GM19463 (cell line): ENCODE measurements around the gene SKAP1.
"Not testable (repeated sequence)": the region's sequence is repeated elsewhere in the genome, so short reads cannot be mapped to it uniquely, and the experiment has no call there.

ENCODE experiments used
- ATAC-seq: cut with Tn5 transposase; IDR thresholded peaks from one replicate; pipeline ENCODE4 v1.9.1; 2021; ENCODE audit warnings: mild to moderate bottlenecking, moderate library complexity; ENCODE audit not compliant: unreplicated experiment

Gene SKAP1

DNA sequence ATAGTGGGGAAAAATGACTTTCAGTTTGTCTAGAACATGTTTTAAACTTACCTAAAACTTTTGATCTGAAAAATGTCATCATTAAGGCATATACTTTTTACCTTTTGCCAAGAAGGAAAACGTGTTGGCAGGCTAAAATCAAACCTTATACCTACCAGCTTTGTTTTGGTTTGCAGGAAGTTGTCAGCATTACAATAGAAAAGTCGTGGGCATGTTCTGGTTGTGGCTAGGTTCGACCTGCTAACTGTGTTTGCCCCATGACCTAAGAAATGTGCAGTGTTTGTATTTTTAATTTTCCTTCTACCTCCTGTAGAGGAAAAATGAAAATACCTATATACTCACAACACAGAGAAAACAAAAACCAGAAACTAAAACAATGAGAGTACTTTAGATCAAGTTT lies 13.0 kb downstream of the SKAP1 start:
- no peak for ATAC-seq

DNA sequence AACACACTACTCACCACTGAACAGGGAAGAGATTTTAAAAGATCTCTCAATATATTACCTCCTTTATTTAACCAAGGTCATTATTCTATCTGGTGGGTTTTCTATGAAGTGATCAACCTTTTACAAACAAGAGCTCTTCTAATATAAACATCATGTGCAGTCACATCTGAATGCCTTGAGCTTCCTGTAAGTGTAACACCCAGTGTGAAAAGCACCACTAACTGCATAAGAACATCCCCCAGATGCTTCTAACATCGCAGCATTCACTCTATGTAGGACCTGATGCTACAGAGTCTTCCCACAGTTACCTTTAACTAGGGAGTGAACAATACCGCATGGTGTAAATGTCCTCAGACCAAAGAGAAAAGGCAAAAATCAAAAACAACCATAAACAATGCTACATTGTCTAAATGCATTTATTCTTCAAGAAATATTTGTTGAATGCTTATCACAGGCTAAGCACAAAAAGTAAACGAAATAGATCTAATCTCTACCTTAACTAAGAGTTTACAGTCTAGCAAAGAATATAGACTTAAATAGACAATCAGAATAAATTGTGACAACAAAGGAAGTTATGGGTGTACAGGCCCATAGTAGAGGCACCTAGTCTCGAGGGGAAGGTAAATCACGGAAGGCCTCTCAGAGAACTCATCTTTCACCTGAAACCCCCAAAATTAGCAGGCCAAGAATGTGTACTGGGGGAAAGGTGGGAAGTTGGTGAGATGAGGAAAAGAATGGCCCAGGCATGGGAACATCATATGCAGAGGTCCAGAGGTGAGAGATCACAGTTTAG lies 16.2 kb downstream of the SKAP1 start:
- ATAC-seq: no peak

DNA sequence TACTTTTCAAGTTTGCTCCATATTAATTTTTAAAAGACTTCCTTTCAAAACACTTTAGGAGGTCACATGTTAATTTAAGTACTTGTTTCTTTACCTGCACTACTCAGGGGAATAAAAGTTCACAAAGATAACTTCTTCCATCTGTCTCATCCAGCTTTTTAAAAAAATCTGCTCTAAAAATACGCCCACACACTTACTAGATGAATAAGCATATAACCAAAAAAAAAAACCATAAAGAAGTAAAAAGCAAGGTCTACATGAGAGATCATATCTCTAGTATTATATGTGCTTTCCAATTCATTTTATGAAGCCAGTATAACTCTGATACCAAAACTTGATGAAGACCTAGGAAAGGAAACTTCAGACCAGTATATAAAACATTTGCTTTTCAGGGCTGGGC lies 17.2 kb downstream of the SKAP1 start:
- no peak for ATAC-seq

DNA sequence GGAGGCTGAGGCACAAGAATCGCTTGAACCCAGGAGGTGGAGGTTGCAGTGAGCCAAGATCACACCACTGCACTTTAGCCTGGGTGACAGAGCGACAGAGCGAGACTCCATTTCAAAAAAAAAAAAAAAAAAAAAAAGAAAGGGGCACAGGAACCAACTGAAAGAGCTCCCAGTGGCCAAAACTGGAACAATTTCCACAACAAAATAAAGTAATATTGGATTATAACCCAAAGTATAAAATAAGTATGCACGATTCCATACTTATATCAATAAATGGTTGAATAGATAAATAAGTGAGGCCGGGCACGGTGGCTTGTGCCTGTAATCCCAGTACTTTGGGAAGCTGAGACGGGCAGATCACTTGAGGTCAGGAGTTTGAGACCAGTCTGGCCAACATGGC lies 19.2 kb downstream of the SKAP1 start:
- ATAC-seq: not testable (repeated sequence)

DNA sequence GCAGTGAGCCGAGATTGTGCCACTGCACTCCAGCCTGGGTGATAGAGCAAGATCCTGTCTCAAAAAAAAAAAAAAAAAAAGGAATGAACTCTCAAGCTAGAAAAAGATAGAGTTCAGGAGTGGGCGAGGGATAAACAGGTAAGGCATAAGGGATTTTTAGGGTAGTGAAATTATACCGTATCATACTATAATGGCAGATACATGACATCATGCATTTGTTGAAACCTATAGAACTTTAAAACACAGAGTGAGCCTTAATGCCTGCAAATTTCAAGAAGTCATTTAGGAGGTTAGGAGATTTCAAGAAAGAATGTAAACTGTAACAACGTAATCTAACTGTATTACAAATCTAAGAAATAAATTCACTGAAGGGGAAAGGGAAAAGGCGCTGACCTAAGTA lies 20.4 kb downstream of the SKAP1 start:
- ATAC-seq: no peak

DNA sequence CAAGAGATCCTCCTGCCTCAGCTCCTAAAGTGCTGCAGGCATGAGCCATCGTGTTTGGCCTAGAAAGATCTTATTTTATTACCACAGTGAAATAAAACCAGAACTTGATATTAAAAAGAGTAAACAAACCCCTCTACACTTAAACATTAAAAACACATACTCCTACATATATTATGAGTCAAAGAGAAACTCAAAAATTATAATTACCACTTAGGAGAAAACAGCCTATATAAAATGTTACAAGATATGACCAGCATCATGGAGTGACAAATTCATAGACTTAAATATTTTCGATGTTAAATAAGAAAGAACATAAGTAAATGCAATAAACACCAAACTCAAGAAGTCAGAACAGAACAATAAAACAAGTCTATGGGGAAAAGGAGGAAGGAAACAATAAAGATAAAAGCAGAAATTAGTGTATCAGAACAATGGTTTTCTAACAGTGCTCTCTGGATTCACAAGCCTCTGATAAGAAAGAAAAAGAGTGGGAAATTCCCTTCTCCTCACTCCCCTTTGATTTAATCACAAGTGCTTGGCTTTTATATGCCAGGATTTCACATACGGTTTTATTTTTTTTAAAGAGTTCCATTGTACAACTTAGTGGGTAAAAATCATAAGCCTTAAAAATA lies 23.0 kb downstream of the SKAP1 start:
- ATAC-seq: no peak

DNA sequence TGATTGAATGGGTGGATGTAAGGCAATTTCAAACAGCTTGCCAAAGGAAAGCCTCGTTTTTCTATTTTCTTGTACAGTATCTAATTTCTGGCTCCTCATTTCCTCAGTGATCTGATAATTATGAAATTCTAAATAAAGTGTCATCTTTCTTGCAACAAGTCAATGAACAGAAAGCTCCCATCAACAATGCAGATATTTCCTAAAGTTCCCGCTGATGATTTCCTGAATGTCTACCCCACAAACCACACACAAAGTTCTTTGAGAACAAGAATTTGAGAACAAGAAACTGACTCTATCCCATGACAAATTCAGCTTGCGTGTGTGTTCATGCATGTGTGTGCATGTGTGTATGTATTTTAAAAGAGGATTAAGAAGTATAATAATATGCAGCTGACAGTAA lies 35.2 kb downstream of the SKAP1 start:
- no peak for ATAC-seq

DNA sequence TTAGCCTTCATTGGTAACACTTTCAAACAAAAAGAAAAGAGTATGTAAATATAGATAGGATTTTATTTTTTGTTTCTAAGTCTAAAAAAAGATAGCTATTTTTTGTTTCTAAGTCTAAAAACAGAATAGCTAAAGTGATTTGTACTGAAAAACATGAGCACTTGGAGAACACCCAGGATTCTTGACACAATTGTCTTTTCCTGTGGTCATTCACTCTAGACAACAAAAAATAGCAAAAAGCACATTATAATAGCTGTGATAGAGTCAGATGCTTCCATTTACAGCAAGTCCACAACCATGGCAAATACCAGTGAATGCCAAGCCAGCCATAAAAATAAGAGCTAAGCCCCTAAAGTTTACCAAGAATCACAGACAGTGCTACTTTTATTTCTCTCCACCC lies 36.7 kb downstream of the SKAP1 start:
- ATAC-seq: no peak

DNA sequence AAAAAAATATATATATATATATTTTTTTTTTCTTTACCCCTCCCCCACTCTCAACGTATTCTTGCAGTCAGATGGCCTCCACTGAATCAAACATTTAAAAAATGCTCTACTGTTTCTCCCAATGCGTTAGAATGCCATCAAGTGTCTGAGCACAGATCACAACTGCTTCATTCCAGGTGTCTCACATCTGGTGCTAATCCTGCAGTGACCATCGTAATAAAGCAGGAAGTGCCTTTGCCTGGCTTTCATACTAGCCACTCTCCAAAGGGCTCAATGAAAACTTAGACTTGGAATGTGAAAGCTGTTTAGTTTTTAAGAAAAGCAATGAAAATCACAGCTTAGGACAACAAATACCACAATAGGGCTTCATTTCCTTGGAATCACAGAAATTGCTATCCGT lies 37.2 kb downstream of the SKAP1 start:
- ATAC-seq: no peak

DNA sequence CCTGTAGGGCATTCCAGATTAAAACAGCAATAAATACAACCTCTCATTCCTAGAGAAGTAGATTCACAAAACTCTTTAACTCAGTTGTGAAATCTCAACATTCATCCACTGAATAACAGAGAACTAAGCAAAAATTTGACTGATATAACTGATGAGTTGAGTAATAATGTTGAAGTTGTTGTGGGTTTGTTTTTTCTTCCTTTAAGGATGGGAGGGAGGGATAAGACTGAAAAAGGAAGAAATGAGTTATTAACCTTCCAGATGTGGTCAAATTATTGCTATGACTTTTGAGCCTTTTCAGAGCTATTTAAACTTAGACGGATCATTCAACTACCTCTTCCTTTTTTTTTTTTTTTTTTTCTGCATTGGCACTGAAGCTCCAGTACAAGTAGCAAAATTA lies 38.6 kb downstream of the SKAP1 start:
- ATAC-seq: no peak

DNA sequence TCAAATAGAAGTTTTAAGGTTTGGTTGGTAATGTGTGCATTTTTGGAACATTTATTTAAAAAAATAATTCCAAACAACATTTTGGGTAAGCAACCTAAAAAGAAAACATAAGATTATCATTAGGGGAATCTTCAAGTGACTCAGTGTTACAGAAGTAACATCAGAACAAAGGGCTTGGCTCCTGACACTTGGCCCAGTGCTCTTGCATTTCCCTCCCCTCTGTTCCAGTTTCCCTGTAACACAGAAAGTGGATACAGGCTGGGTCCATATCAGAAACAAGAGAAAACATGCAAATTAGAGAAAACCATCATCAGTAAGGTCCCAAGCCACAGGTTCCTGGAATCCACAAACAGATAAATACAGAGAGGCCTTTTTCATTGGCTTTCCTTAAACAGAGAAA lies 40.1 kb downstream of the SKAP1 start:
- ATAC-seq: no peak

DNA sequence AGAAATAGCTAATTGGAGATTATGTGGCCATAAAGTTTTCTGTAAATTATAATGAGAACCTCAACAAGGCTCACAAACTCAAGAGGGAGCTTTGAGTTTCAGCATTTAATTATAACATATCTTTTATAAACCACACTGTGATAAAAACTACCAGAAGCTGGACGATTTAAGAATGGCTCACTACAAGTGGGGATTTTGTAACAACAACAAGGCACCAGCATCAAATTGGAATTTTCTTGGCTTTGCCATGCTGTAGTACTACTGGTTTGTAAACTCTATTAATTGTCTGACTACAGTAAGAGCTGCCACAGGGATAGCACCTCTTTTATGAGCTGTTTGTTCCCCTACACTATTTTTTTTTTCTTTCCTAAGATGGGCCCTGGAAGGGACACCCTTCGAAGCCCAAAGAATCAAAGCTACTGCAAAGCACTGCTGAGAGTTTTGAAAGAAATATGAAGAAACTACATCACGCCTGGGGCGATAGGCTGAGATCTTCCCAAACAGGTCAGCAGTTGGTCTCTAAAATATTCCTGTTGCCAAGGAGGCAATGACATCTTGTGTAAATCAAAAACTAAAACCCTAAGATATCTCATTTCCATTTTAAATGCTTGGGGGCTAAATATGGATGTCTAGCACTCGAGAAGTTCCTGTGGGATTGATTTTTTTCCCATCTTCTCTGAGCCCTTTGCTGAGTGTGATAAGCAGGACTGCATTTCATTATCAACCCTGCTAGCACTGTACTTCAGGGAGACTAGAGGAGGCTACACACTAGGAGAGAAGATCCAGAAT lies 40.9 kb downstream of the SKAP1 start:
- no peak for ATAC-seq

DNA sequence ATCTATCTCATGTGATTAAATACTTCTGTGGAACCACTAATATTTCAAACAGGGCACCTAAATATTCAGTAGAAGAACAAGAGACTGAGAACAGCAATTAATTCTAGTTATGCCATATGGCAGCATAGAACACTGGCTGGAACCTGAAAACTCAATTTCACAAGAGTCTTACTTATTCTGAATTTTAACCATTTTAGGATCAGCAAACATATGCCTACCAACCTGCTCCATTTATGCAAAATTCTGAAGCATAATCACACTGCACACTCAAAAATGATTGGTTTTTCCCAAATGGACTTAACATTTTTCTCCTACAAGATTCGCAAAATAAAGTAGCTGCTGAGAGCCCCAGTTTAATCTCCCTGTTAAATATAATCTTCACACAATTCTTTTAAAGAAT lies 43.2 kb downstream of the SKAP1 start:
- ATAC-seq: no peak

DNA sequence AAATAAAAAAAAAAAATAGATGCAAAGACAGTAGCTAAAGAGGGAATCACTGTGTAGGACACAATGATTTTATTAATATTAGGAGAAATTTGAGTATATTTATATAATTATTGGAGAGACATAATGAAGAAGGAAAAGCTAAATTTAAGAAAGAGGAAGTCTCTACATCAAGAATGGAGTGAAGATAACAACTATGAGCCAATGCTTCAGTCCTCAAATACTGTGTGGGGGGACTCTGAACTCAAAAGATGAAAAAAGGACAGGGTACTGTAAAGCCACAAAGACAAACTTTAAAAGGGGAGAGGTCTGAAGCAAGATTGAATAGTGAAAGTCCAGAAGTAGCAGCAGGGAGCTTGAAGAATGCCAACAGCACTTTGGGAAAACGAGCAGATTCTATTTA lies 44.7 kb downstream of the SKAP1 start:
- no peak for ATAC-seq

DNA sequence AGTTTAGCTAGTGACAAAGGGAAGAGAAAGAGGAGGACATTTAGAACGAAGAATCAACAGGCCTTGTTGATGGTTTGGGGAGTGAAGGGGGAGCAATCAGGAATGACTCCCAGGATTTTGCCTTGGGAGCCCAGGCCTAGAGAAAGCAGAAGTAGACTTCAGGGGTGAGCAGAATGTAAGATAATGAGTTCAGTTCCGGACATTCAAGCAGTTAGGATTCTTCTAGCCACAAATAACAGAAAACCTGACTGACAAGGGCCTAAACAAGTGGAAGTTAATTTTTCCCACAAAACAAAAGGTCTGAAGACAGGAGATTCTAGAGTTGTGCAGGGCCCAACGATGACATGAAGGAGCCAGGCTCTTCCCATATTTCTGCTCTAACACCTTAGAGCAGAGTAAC lies 45.9 kb downstream of the SKAP1 start:
- ATAC-seq: no peak

DNA sequence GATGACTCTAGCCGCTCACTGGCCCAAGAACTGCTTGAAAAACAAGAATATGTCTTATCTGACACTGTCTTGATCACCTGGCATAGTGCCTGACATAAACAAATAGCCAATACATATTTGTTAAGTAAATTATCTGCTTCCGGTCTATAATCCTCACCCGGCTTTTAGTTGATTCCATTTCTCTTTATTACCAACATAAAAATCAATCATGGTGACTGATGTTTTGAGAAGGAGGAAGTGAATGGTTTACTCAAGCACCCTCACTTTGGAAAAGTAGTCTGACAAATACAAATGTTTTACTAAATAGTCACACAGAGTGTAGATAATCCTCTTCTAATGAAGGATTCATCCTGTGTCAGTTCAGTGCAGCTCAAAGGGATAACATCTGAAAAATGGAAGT lies 47.0 kb downstream of the SKAP1 start:
- no peak for ATAC-seq

DNA sequence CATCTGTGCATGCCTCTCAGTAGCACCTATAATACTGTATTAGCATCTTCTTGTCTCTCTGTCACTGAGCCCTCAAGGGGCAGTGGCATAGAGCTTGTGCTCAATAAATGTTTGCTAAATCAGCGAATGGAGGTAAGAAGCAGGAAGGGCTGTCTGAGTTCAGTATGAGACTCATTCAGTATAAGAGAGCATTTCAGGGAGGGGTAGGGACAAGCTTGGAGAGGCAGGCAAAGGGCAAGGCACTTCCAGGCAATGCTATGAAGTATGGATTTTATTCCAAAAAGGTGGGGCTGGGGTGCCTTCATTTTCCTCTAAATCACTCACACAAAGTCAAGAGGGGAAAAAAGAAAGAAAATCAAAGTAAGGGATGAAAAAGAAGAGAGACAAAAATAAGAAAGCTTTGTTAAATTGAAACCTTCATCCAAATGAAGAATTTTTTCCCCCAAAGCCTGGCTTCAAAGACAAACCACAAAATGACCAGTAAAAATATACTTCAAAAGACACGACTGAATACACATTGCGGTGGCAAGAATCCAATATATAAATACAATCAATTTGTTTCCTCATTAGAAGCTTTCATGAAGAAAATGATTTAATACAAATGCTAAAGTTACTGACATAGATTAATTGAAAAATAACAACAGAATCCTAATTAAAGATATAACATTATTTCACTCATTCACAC lies 51.2 kb downstream of the SKAP1 start:
- no peak for ATAC-seq

DNA sequence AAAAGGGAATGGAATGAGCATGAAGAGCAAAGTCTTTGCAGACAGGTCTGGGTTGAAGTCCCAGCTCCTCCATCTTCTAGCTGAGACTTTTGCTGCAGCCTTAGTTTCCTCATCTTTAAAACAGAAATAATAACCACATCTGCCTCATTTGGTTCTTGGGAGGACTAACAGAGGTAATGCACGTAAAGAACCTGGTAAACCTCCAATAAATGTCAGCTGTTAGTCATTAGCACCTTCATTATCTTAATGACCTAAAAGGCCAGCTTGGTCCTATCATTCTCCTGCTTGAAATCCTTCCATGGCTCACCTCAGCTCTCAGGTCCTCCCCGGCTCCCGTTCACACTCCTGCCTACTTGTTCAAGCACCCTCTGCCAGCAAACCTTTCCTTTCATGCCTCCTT lies 51.8 kb downstream of the SKAP1 start:
- no peak for ATAC-seq

DNA sequence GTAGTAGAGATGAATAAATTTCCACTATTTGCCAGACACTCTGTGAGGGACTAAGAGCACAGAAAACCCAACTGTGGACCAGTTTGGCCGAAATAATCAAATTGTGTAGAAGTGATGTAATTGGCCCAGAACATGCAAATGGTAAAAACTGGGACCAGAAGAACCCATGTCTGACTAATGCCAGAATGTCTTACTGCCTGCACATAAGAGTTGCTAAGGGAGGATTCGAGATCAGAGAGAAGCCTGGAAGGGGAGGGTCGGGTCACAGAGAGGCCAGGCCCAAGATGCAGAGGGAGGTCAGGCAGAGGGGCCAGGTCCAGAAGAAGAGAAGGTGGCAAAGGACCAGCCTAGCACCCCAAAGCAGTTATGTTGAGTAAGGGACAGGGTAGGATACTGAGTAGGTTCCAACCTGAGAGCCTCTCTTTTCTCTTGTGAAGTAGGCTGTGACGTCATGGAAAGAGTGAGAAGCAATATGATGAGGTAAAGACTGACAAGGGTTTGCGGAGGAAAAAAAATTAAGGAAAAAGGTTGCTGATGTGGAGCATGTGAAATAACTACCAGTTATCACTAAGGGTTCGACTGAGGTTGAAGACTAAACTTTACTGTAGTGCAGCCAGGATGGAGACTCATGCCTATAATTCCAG lies 53.2 kb downstream of the SKAP1 start:
- no peak for ATAC-seq

DNA sequence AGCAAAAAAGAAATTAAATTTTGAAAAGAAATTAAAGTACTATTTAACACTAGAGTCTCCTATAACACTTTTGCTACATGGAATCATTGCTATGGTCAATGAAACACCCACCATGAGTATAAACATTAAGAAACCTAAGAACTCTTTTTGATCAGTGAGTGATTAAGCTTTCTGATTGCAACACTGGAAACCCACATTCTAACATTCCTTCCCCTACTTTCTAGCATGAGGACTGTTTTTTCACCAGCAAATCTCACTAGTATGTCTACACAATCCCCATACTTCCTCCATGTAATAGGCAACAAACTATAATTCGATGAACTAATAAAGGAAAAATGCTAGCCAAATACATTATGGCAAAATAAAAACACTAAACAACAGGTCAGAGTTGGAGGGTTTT lies 54.7 kb downstream of the SKAP1 start:
- ATAC-seq: no peak

DNA sequence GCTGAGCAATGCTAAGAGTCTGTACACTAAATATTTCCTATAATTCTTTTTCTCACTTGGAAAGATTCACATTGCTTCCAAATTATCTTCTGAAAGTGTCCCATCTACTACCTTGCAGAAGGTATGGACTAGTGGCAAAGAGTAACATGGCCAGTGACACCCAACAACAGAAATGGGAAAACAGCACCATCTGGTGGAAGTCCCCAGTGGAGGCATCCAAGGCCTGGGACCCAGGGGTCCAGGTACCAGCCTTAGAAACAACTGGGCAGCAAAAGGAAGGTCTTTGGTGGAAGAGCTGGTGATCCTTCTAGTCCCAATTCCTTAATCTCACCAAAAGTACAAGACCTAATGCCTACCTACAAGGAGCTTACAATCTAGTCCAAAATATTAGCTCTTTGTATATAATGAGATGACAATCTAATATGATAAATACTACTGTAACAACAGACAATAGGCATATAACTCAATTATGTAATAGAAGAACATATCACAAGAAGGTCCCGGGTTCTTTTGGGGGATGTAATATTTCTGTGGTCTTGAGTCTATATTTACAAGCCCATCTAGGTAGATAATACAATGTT lies 55.3 kb downstream of the SKAP1 start:
- no peak for ATAC-seq
